GM21423 (cell line): ENCODE results near the gene SCYGR5.
"Not testable (repeated sequence)": the region's sequence is repeated elsewhere in the genome, so short reads cannot be mapped to it uniquely, and the experiment has no call there.

Source experiments
- ATAC-seq: cut with Tn5 transposase; IDR thresholded peaks from one replicate; pipeline ENCODE4 v1.9.1; 2021; ENCODE audit warnings: mild to moderate bottlenecking, moderate library complexity; ENCODE audit not compliant: unreplicated experiment

Gene SCYGR5

DNA sequence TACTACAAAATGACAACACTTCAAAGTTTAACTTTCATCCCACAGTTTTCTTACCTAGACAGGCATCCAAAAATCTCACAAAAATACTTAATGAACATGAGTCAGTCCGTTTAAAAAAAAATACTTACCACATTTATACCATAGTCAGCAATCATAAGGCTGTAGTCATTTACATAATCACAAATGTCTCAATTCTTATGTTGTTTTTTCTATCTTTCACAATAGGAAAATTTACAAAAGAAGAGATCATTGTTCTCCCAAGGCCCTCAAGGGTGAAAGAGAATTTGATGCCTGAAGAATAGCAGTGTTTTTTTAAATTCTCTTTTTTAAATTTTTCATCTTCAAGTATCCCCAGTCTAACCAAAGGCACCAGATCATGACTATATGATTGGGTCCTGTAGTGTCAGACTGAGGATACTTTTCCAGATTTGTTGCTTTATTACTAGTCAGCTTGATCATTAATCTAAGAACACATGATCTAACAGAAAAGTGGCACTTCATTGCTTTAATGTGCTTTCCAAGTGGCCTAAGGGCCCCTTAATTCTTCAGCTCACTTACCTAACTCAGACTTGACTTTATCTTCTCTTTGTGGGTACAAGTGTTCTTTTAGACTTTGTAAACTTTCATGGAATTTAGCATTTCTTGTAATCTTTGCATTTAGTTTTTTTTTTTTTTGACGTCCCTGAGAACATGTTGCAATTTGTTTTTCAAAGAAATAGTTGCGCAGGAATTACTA is 4.7 kb downstream of the SCYGR5 start:
- ATAC-seq: no peak

DNA sequence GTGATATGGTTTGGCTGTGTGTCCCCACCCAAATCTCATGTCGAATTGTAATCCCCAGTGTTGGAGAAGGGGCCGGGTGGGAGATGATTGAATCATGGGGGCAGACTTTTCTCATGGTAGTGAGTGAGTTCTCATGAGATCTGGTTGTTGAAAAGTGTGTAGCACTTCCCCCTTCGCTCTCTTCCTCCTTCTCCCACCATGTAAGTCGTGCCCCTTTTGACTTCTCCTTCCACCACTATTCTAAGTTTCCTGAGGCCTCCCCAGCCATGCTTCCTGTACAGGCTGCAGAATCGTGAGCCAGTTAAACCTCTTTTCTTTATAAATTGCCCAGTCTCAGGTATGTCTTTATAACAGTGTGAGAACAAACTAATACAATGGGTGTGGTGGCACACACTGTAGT is 7.0 kb downstream of the SCYGR5 start:
- ATAC-seq: not testable (repeated sequence)

DNA sequence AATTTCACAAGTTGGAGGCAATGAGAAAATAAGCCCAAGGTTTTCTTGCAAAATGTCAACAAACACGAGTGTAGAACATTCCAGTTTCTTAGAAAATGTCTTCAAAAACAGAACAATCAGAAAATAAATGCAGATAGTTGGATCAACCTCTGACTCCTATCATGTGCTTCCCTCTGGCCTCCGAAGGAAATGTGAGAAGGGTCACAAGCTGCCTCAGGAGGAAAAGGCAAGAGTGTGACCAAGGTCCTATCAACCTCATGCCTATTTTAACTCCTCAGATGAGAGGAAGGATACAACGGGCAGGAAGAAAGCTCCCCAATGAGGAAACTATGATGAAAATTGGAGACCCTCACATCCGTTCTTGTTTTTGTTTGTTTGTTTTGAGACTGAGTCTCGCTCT is 7.9 kb downstream of the SCYGR5 start:
- no peak for ATAC-seq

DNA sequence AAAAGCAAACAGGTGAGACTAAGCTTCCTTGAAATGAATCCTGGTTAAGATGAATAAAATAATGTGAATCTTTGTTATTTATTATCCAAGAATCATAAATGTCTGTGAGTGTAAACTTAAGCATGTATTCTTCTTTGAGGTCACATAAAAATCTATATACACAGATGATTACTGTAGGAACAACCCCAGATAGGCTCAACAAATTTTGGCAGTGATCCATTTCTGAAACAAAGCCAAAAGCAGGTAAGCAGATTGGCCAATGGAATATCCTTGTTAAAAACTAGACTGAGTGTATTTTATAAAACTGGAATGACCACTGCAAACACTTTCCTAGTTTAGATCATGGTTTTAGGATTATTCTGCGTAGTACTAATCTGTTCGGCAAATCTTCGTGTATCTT is 11.3 kb downstream of the SCYGR5 start:
- no peak for ATAC-seq

DNA sequence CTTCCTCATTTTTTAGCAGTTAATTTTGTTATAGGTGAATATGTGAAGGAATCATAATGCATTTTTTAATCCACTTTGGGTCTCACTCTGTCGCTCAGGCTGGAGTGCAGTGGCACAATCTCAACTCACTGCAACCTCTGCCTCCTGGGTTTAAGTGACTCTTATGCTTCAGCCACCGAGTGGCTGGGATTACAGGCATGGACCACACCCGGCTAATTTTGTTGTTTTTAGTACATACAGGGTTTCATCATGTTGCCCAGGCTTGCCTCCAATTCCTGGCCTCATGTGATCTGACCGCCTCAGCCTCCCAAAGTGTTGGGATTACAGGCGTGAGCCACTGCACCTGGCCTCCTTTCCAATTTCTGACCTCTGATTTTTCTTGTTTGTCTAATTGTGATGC is 17.7 kb downstream of the SCYGR5 start:
- ATAC-seq: no peak

DNA sequence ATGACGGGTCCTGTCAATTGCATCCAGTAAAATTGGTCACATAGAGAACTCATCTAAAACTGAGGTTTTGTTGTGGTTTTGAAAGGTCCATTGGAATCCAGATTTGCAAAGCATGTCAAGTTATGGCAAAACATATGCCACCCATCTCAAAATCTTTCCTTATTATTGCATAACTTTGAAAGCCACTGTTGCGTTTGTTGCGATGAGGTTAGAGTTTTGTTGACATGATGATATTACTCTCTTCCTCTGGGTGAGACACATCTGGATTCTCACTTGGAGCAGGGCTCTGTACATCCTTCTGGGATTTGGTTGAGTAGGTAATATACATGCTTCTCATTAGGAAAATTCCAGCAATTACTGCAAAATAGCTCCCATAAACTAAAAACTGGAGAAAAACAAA is 20.6 kb downstream of the SCYGR5 start:
- no peak for ATAC-seq

DNA sequence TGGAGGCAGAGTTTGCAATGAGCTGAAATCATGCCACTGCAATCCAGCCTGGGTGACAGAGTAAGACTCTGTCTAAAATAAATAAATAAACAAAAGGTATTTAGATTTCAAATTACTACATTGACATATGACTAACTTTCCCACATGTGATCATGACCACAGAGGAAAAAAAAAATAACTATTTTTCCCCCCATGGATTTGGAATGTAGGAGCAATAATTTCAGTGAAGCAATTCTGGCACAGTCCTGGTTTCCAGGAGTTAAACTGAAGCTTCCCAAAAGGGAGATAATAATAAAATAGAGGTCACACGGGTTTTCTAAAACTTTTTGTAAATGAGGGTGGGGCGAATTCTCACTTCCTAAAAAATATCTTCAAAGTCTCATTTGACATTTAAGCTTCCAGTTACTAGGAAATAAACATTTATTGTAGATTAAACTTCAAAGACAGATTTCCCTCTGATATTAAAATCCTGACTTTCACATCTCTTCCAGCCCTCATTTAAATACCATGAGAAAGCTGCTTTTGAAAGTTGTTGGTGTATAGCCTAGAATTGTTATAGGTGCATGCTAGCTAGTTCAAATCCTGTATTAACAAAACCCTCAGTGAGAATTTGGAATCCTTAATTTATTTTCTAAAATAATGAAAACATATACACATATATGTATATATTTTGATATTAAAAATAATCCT is 30.5 kb downstream of the SCYGR5 start:
- ATAC-seq: no peak

DNA sequence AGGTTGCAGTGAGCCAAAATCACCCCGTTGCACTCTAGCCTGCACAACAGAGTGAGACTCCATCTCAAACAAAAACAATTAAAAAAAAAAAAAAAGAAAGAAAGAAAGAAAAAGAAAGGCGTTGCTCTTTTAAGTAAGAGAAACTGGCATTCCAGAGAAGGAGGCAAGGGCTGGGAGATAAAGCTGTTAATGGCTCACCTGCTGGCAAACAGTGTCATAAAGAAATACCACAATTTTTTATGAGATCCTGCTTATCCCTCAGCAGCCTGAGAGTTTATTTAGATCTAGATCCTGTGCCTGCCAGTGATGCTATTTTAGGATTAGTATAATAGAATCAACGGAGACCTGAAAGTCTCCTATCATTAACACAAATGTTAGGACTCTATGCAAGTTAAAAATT is 35.0 kb downstream of the SCYGR5 start:
- ATAC-seq: no peak

DNA sequence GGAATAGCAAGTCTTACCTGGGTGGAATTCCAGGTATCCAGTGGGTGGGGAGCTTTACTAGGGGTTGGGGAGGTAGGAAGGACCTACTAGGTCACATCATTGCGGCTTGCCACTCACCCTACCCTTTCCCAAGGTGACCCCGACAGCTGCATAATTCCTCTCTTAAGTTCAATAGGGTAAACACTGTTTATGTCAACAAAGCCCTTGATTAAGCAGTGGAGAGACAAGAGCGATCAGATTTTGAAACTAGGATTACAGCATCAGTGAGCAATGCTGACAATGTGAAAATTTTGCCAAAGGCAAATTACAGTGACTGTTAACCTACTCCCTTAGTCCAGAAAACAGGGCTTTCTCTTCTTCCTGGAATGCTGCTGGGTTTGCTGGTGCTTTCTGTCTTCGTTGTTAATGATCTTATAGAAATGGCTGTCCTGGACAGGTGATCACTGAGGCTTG is 36.7 kb downstream of the SCYGR5 start:
- no peak for ATAC-seq

DNA sequence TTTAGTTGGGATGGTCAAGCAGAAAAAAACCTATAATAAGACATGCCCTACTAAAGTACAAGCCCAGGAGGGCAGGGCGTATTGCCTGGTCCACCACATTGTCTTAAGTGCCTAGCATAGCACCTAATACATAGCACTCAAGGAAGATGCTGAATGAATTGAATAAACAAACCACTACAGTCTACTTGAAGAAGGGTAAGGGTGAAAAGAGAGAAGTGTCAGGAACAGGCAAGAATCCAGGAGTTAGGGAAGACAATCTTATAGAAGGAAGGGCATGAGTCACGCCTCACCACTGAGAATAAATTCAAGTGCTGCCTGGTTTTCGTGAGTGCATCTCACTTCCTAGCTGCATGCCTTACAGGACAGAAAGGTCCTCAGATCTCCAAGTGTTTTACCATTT is 37.4 kb downstream of the SCYGR5 start:
- ATAC-seq: no peak

DNA sequence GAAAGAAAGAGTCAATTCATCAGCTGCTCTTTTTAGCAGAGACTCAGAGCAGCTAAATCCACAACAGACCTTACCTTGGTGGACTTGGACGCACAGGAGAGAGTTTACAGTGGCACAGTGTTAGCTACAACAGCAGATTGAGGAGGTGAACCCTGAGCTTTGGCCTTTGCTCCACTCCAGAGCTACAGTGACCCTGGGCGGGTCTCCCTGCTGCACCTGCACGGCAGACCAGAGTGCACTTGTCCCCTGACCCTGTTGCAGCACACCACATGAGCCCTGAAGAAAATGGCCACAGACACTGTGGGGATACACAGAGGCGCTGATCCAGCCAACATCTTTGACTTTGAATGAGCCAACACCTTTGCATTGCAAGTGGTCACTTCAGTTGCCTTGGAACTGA is 40.3 kb downstream of the SCYGR5 start:
- no peak for ATAC-seq

DNA sequence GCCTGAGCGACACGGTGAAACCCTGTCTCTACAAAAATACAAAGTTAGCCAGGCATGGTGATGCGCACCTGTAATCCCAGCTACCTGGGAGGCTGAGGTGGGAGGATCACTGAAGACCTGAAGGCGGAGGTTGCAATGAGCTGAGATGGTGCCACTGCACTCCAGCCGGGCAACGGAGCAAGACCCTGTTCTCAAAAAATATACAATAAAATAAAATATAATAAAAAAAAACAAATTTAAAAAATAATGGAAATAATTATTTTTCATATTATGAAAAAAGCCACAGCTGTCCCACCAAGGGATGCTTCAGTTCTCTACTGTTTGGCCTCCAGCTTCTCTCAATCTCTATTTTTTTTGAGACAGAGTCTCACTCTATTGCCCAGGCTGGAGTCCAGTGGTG is 40.8 kb downstream of the SCYGR5 start:
- no peak for ATAC-seq

DNA sequence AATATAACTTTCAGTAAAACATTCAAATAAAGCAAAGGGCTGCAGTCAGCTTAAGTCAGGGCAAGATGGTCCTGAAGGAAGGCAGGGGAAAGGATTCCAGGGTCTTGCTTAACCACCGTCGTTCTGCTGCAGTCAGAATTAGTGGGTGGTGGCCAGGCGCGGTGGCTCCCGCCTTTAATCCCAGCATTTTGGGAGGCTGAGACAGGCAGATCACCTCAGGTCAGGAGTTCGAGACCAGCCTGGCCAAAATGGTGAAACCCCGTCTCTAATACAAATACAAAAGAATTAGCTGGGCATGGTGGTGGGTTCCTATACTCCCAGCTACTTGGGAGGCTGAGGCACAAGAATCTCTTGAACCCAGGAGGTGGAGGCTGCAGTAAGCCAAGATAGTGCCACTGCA is 44.4 kb downstream of the SCYGR5 start:
- ATAC-seq: no peak

DNA sequence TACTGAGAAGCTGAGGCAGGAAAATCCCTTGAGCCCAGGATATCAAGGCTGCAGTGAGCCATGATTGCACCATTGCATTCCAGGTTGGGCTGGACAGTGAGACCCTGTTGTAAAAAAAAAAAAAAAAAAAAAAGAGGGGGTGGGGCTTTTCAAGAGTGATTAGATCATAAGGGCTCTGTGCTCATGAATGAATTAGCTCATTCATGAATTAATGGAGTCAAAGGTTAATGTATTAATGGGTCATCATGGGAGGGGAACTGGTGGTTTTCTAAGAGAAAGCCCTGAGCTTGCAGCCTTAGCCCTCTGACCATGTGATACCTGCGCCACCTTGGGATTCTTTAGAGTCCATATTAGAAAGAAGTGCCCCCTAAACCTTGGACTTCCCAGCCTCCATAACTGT is 46.7 kb downstream of the SCYGR5 start:
- ATAC-seq: no peak

DNA sequence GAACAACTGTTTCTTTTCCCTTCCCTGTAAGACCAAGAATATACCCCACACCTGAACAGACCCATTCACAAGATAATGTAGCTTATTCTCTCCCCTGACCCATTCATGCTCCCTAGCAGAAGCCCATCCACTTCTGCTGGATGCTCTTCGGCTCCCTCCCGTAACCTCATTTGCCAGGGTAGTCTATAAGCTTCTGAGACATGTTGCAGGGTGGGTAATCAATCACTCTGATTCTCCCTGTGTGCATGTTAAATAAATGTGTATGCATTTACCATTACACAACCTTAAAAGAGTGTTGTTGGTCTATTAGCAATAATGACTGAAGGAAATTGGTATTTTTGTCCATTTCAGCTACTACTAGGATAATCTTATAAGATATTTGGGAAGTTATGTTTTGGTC is 49.9 kb downstream of the SCYGR5 start:
- ATAC-seq: no peak
